Measurements from ENCODE around the gene TXNL4B.

The TXNL4B gene

DNA sequence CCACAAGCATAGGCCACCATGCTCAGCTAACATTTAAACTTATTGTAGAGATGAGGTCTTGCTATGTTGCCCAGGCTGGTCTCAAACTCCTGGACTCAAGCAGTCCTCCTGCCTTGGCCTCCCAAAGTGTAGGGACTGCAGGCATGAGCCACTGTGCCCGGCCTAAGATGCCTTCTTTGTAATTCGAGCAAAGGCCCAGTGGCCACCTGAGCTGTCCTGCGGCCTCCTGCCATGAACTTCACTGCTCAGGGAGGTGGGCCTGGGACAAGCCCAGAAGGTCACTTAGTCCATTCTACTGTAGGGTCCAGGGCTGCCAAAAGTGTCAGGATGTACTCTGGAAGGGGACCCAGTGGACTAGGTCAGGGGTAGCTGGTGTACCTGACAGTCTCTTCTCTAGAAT, 30.7 kb upstream of the TXNL4B start:
- TF ChIP-seq CTCF (IDR thresholded peaks at IDR 0.05; ENCODE audit: low read depth, low read length), result no peak
- H3K4me3 ChIP-seq (ENCODE audit: low read depth, low read length), result no peak overlapping the region

DNA sequence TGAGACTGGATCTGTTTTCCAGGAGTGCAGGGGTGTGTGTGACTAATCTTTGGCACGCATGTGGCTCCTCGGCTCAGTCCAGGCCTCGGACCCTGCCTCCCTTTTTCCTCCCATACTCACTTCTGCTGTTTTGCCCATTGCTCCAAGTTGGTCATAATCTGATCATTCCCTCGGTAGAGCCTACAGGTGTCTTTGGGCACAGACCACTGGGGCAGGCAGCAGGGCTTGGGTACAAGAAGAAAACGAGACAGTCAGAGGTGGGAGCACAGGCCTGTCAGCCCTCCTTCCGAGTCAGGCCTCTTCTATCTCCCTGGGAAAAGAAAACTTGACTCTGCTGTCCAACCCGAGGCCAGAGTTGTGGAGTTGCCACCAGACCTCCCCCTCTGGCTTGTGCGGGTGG, 30.0 kb upstream of the TXNL4B start:
- TF ChIP-seq CTCF (IDR thresholded peaks at IDR 0.05; ENCODE audit: low read depth, low read length), result no peak
- H3K4me3 ChIP-seq (ENCODE audit: low read depth, low read length), result no peak overlapping the region

DNA sequence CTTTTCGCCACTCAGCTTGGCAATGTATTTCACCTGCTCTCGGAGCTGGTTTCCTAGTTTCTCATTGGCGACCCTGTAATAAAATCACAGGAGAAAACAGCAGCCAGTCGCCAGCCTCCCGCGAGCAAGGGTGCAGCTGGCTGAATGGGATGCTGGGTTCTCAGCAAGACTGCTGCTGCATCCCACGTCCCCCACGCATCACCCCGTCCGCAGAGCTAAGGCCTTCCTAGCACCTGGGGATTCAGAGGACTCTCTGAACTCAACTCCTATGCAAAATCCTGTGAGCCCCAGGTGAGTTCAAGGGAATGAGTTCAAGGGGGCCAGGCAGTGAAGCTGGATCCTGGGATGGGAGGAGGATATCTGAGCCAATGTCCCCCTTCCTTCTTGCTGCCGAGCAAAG, 29.5 kb upstream of the TXNL4B start:
- TF ChIP-seq CTCF (IDR thresholded peaks at IDR 0.05; ENCODE audit: low read depth, low read length), result no peak
- no peak overlapping the region for H3K4me3 ChIP-seq (ENCODE audit: low read depth, low read length)

GRCh38 chr16:72122308-72122707, 28.9 kb upstream of the TXNL4B start:
- no peak overlapping the region for H3K4me3 ChIP-seq (ENCODE audit: low read depth, low read length)
- TF ChIP-seq CTCF (IDR thresholded peaks at IDR 0.05; ENCODE audit: low read depth, low read length), result no peak

DNA sequence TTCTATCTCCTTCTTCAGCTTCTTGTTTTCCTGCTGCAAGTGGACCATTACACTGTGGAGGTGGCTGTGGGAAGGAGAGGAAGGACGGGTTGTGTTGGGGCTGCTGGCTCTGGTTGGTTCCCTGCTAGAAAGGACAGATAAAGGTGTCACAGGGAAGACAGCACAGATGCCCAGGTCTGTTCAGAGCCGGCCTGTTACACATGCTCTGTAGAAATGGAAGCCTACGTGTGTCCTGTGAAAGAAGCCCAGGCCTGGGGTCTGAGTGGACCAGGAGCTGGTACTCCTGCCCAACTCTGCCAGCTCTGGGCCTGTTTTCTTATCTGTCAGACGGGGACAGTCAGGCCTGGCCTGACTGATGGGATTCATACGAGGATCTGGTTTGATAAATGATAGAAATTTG, 26.6 kb upstream of the TXNL4B start:
- no peak overlapping the region for H3K4me3 ChIP-seq (ENCODE audit: low read depth, low read length)
- TF ChIP-seq CTCF (IDR thresholded peaks at IDR 0.05; ENCODE audit: low read depth, low read length), result no peak

GRCh38 chr16:72113616-72113945, 20.2 kb upstream of the TXNL4B start:
- no peak overlapping the region for H3K4me3 ChIP-seq (ENCODE audit: low read depth, low read length)
- no peak for TF ChIP-seq CTCF (IDR thresholded peaks at IDR 0.05; ENCODE audit: low read depth, low read length)

DNA sequence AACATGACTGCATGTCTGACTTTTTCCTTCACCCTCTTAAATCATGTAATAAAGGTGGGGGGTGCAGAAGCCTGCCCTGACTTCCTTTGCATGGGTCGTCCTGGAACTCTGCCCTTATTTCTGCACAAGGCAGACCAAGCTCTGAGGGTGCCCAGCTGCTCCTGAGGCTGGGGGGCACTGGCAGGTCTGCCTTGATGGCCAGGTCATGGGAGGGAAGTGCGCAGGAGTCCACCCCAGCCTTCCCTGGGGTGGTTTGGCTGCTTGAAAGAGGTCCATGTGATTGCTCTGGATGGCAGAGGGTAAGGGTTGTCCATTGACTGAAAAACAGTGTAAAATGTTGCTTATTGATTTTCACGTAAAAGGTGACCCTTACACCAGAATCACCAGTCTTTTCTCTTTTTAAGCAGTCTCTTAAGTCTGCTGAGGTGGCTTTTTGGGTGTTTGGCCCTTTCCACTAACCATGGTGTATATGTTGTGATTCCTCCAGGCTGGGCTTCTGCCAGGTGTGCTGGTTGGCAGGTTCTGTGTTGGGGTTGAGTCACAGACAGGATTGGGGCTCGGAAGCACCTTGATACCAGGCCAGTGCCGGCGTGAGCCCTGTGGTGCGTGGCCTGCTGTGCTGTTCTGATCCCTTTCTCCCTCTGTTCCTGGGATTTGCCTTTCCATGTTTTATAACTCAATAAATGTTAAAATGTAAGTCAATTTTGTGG, 19.6 kb upstream of the TXNL4B start:
- TF ChIP-seq CTCF (IDR thresholded peaks at IDR 0.05; ENCODE audit: low read depth, low read length), result no peak
- H3K4me3 ChIP-seq (ENCODE audit: low read depth, low read length), result no peak overlapping the region

All from WI38 (cell line).